Fibroblast of mammary gland (primary cell): ENCODE results near the gene ITGA4.
"Not testable (repeated sequence)": the region's sequence is repeated elsewhere in the genome, so short reads cannot be mapped to it uniquely, and the experiment has no call there.

Experiments
- DNase-seq: peaks from one replicate; pipeline ENCODE4 v3.0.0-alpha.2; 2010; ENCODE audit warnings: low read depth
- H3K4me3 ChIP-seq: 2 replicates; pipeline ENCODE4 v1.5.1; 2011; ENCODE audit warnings: low read depth, mild to moderate bottlenecking, low read length, moderate library complexity; ENCODE audit not compliant: control insufficient read depth
- CTCF ChIP-seq: conservative IDR thresholded peaks from 2 replicates; pipeline ENCODE4 v1.5.1; 2011; ENCODE audit warnings: low read depth, low read length, inconsistent platforms; ENCODE audit not compliant: control insufficient read depth, insufficient read depth

The ITGA4 gene

GRCh38 chr2:181441670-181442069 is 15.5 kb upstream of the ITGA4 start:
- TF ChIP-seq CTCF: no peak
- no peak overlapping the region for H3K4me3 ChIP-seq
- DNase-seq: no peak

DNA sequence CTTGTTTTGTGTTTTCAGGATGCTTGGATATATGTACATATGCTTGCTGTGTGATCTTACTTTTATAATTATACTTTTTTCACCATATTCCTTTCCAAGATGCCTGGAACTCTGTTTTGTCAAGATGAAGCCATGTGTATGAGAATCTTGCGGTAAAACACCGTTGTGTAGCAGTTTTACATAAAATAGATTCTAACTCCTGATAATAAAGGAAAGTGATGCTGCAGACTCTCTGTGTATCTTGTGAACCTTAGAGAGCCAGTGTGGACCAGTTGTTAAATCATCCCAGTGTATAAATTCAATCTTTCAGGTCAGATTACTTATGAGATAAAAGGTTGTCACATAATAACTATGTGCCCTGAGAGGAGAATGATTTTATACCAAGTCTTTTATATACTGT is 12.5 kb upstream of the ITGA4 start:
- H3K4me3 ChIP-seq: no peak overlapping the region
- TF ChIP-seq CTCF: no peak
- DNase-seq: no peak

DNA sequence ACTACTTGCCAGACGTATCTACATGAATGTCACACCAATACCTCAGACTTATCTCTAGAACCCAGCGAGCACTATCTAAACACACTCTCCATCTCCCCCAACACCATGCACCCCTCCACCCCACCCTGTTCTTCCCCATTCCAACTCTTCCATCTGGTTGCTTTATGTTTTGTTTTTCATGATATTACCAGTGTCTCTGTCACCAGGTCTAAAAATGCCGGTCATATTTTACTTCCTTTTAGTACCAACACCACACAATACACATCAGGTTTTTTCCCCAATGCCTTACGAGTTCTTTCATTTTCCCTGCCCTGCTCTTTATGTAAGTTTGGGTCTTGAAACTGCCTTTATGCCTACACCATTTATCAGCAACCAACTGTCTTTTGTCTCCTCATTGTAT is 10.2 kb upstream of the ITGA4 start:
- no peak for TF ChIP-seq CTCF
- no peak for DNase-seq
- no peak overlapping the region for H3K4me3 ChIP-seq

DNA sequence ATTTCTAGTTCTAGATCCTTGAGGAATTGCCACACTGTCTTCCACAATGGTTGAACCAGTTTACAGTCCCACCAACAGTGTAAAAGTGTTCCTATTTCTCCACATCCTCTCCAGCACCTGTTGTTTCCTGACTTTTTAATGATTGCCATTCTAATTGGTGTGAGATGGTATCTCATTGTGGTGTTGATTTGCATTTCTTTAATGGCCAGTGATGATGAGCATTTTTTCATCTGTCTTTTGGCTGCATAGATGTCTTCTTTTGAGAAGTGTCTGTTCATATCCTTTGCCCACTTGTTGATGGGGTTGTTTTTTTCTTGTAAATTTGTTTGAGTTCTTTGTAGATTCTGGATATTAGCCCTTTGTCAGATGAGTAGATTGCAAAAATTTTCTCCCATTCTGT is 7.9 kb upstream of the ITGA4 start:
- not testable (repeated sequence) for H3K4me3 ChIP-seq, DNase-seq

GRCh38 chr2:181454686-181455450 is 2.3 kb upstream of the ITGA4 start:
- no peak for TF ChIP-seq CTCF
- no peak for DNase-seq
- no peak overlapping the region for H3K4me3 ChIP-seq

DNA sequence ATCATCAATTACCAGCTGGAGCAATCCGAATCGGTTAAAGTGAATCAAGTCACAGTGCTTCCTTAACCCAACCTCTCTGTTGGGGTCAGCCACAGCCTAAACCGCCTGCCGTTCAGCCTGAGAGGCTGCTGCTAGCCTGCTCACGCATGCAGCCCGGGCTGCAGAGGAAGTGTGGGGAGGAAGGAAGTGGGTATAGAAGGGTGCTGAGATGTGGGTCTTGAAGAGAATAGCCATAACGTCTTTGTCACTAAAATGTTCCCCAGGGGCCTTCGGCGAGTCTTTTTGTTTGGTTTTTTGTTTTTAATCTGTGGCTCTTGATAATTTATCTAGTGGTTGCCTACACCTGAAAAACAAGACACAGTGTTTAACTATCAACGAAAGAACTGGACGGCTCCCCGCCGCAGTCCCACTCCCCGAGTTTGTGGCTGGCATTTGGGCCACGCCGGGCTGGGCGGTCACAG is 496 bp upstream of the ITGA4 start:
- no peak for TF ChIP-seq CTCF
- peak overlapping the region; percentile 77 for H3K4me3 ChIP-seq
- DNase-seq: peak; percentile 33

GRCh38 chr2:181457741-181458425 is 697 bp downstream of the ITGA4 start:
- TF ChIP-seq CTCF: no peak
- peak overlapping the region; percentile 77 for H3K4me3 ChIP-seq
- DNase-seq: peak; percentile 56
